GM12878 (cell line): ENCODE results near the gene PRMT7. TPM values are rescaled to one million over a fixed set of nuclear protein-coding genes. Genes with fewer than 3 reads are reported as not detected.

Experiments used
- ATAC-seq: fragments of 200-7000 bp; cut with Tn5 transposase; 3 replicates; pipeline ENCODE4 v1.9.1; 2020; ENCODE audit warnings: mild to moderate bottlenecking, moderate library complexity
- BruUV-seq: library from RNA; stranded (reverse); fragments of 400-500 nt; replicated peaks from 2 replicates; lab custom pipeline; 2021; lab: Mats Ljungman, UMichigan
- CTCF ChIA-PET: fragments of 300-600 bp; sonication (Branson Sonifier 250); formaldehyde crosslinking; extraction: SDS; loops from one replicate; lab custom pipeline; 2021; ENCODE audit warnings: inconsistent platforms; lab: Yijun Ruan, JAX
- POLR2A ChIA-PET: fragments of 350-600 bp; formaldehyde crosslinking; extraction: SDS; loops from one replicate; lab custom pipeline; 2021; ENCODE audit warnings: inconsistent platforms; lab: Charles Lee
- RAD21 ChIA-PET: fragments of 300-600 bp; sonication (Branson Sonifier 250); formaldehyde crosslinking; loops from one replicate; lab custom pipeline; 2023; ENCODE audit warnings: antibody characterized with exemption; ENCODE audit not compliant: unreplicated experiment; lab: Charles Lee
- SMC1A ChIA-PET: fragments of 300-600 bp; sonication (Branson Sonifier 250); formaldehyde crosslinking; loops from one replicate; lab custom pipeline; 2023; ENCODE audit not compliant: unreplicated experiment, uncharacterized antibody; lab: Charles Lee
- DNase-seq: peaks from one replicate; pipeline ENCODE4 v3.0.0-alpha.2; 2011; ENCODE audit warnings: low read depth, low spot score
- FAIRE-seq: peaks from 3 replicates; lab custom pipeline; 2011; peaks lifted over from hg19 to GRCh38; lab: Jason Lieb, UNC
- H2AFZ ChIP-seq: 2 replicates; pipeline ENCODE4 v1.6.0; 2011; ENCODE audit warnings: low read depth, low read length, control low read depth; ENCODE audit not compliant: control insufficient read depth
- H3K27ac ChIP-seq: 2 replicates; pipeline ENCODE4 v1.5.1; 2011; ENCODE audit warnings: control low read depth; ENCODE audit not compliant: control insufficient read depth, insufficient read depth
- H3K27me3 ChIP-seq, 2 experiments: replicated peaks in 1 of 2; 2 replicates each; pipeline versions ENCODE4 v1.6.0 to v1.6.1; 2011; ENCODE audit warnings: low read length in 1 of 2; ENCODE audit not compliant: control insufficient read depth in 2 of 2, insufficient read depth in 2 of 2
- H3K36me3 ChIP-seq, 2 experiments: 2 replicates each; pipeline ENCODE4 v1.5.1; 2011; ENCODE audit warnings: low read length in 1 of 2; ENCODE audit not compliant: control insufficient read depth in 2 of 2, insufficient read depth in 2 of 2
- H3K4me1 ChIP-seq: 2 replicates; pipeline ENCODE4 v1.6.1; 2011; ENCODE audit warnings: mild to moderate bottlenecking, low read length, moderate library complexity, mixed read lengths; ENCODE audit not compliant: control insufficient read depth, insufficient read depth
- H3K4me2 ChIP-seq: 2 replicates; pipeline ENCODE4 v1.6.0; 2011; ENCODE audit warnings: control low read depth; ENCODE audit not compliant: control insufficient read depth, insufficient read depth
- H3K4me3 ChIP-seq: fragments of 200-600 bp; sonication (generic); 2 replicates; pipeline ENCODE4 v1.5.1; 2016
- H3K79me2 ChIP-seq: 2 replicates; pipeline ENCODE4 v1.6.0; 2011; ENCODE audit warnings: low read length; ENCODE audit not compliant: control insufficient read depth, insufficient read depth
- H3K9ac ChIP-seq: 2 replicates; pipeline ENCODE4 v1.8.0; 2011; ENCODE audit warnings: low read length, control low read depth, mixed read lengths; ENCODE audit not compliant: control insufficient read depth, insufficient read depth
- H3K9me3 ChIP-seq: replicated peaks from 3 replicates; pipeline ENCODE4 v1.5.1; 2011; ENCODE audit warnings: mild to moderate bottlenecking, low read length; ENCODE audit not compliant: control insufficient read depth, insufficient read depth
- H4K20me1 ChIP-seq: 2 replicates; pipeline ENCODE4 v1.6.0; 2011; ENCODE audit not compliant: control insufficient read depth, insufficient read depth
- CREB1 ChIP-seq: IDR thresholded peaks from 2 replicates; pipeline ENCODE4 v1.6.1; 2012; ENCODE audit warnings: low read depth, mild to moderate bottlenecking, inconsistent platforms
- CREM ChIP-seq: IDR thresholded peaks from 2 replicates; pipeline ENCODE4 v1.6.1; 2014; ENCODE audit warnings: antibody characterized with exemption, low read depth
- HDAC2 ChIP-seq: fragments of 200-600 bp; sonication (generic); IDR thresholded peaks from 2 replicates; pipeline ENCODE4 v1.6.1; 2017
- IRF4 ChIP-seq: IDR thresholded peaks from 2 replicates; pipeline ENCODE4 v1.6.1; 2011; ENCODE audit warnings: low read depth, low read length
- KAT2A ChIP-seq: conservative IDR thresholded peaks from 2 replicates; pipeline ENCODE4 v1.6.1; 2011; ENCODE audit warnings: low read depth, low read length; ENCODE audit not compliant: control insufficient read depth
- MTA2 ChIP-seq: fragments of 450-650 bp; IDR thresholded peaks from 2 replicates; pipeline ENCODE4 v1.6.1; 2016; ENCODE audit warnings: low read depth, mild to moderate bottlenecking, moderate library complexity
- NFXL1 ChIP-seq: fragments of 450-650 bp; IDR thresholded peaks from 2 replicates; pipeline ENCODE4 v1.6.1; 2017; ENCODE audit warnings: antibody characterized with exemption, mild to moderate bottlenecking, borderline replicate concordance
- NFYB ChIP-seq: IDR thresholded peaks from 2 replicates; pipeline ENCODE4 v1.6.1; 2011; ENCODE audit warnings: low read depth, mild to moderate bottlenecking, low read length, improper control_type of control experiment, moderate library complexity; ENCODE audit not compliant: insufficient read depth
- NR2F1 ChIP-seq: fragments of 450-650 bp; conservative IDR thresholded peaks from 2 replicates; pipeline ENCODE4 v1.6.1; 2017; ENCODE audit warnings: mild to moderate bottlenecking
- RB1 ChIP-seq: fragments of 450-650 bp; formaldehyde crosslinking; IDR thresholded peaks from 2 replicates; pipeline ENCODE4 v1.6.1; 2017; ENCODE audit warnings: mild to moderate bottlenecking, borderline replicate concordance
- RBBP5 ChIP-seq: fragments of 200-600 bp; sonication (generic); conservative IDR thresholded peaks from 2 replicates; pipeline ENCODE4 v1.6.1; 2016
- ZBTB33 ChIP-seq: fragments of 450-650 bp; IDR thresholded peaks from 2 replicates; pipeline ENCODE4 v1.6.1; 2017; ENCODE audit warnings: mild to moderate bottlenecking
- ZZZ3 ChIP-seq: IDR thresholded peaks from 2 replicates; pipeline ENCODE4 v1.6.1; 2011; ENCODE audit warnings: low read depth; ENCODE audit not compliant: control insufficient read depth, insufficient read length
- WGBS: methylation state at CpG from one replicate; pipeline ENCODE4 v1.1.6; 2016; ENCODE audit warnings: low lambda C conversion rate; ENCODE audit not compliant: insufficient replicate concordance, insufficient coverage; ENCODE audit errors: missing lambda C conversion rate; 5-methylcytosine and 5-hydroxymethylcytosine counted together
- in situ Hi-C: fragments of 300-500 bp; cut with MboI; formaldehyde crosslinking; loops from 9 replicates; pipeline ENCODE4 v1.14.3; 2018; ENCODE audit warnings: mixed read lengths
- intact Hi-C: fragments of 100-400 bp; cut with micrococcal nuclease; formaldehyde crosslinking; loops from one replicate; pipeline ENCODE4 v1.14.2; 2022; ENCODE audit not compliant: unreplicated experiment
- polyA plus RNA-seq, 11 experiments: library from polyadenylated mRNA; depleted of rRNA in 4 of 11; unstranded in 6 of 11; stranded (reverse) in 5 of 11; fragments of >200 nt; fragmentation: Nextera tagmentation in 4 of 11; fragmentation: Illumina TruSeq in 1 of 11; extraction: Ambion mirVana in 4 of 11; extraction: Trizol in 1 of 11; gene quantifications; 1 replicate in 1 of 11; 2 replicates in 10 of 11; pipeline versions ENCODE4 v1.2.1 to v1.2.3, GENCODE V29; 2011 to 2016; ENCODE audit warnings: inconsistent platforms in 2 of 11, missing spikeins in 2 of 11, low read depth in 1 of 11
- total RNA-seq, 4 experiments: library from RNA; depleted of rRNA in 3 of 4; stranded (reverse); fragments of >200 nt in 3 of 4; fragmentation: Illumina TruSeq in 1 of 4; extraction: Trizol in 1 of 4; gene quantifications; 2 replicates each; pipeline versions ENCODE4 v1.2.1 to v1.2.3, GENCODE V29; 2013 to 2021

Gene PRMT7
- total and polyA plus RNA-seq, 10 of the 15 experiments (the other 5 are each of a cell fraction or from before 2014, with no cell fraction given) = 5.1 to 56.1 (median 42.0) TPM

DNA sequence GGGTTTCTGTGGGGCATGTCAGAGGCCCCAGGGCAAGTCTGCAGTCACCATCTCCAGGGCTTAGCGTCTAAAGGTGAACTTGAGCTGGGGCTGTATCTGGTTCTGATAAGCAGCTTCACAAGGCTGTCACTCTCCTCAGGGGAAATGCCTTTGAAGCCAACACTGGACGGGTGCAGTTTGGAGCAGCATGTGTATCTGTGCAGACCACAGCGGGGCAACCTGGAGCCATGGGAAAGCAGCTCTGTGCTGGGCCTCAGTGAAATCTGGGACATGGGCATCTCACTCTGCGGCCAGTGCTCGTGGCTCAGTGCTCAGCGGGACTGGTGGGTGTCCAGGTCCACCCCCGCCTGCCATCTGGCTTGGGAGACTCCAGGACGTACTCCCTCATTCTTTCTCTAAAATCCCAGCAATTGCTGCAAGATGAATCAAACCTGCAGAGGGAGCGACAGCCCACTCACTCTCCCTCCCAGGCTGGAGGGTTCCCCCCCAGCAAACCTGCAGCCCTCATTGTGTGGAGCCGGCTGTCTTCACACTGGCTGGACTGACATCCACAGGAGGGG lies 63.5 kb downstream of the PRMT7 start:
- CTCF ChIA-PET = interaction anchor here (0.7 to 9.1 kb wide), 5 partner anchors 9 to 95 kb away, joined by 3 to 77 read pairs (median 3); no protein-coding TSS in a partner anchor
- peaks cover 16% of the 10 kb centered on the region for H3K4me1 ChIP-seq
- no peaks in the 10 kb centered on the region; a peak in 2 of 4 replicates for H3K27me3 ChIP-seq
- SMC1A ChIA-PET = no interaction called here
- RAD21 ChIA-PET = no interaction called here
- DNase-seq = no peak
- H3K9ac ChIP-seq = no peak overlapping the region
- H3K36me3 ChIP-seq = no peaks in the 10 kb centered on the region
- no peaks in the 10 kb centered on the region for H3K9me3 ChIP-seq
- no peak overlapping the region for H3K27ac ChIP-seq
- no peak overlapping the region for H3K4me3 ChIP-seq
- H3K4me2 ChIP-seq = no peak overlapping the region
- no peak overlapping the region for H2AFZ ChIP-seq
- POLR2A ChIA-PET = no interaction called here
- in situ Hi-C loops = no loop called here
- no peak for ATAC-seq
- intact Hi-C loops = no loop called here
- H3K79me2 ChIP-seq = no peaks in the 10 kb centered on the region
- WGBS = 40% methylated on average over 10 of the region's 10 CpGs
- no peak for TF ChIP-seq ZBTB33
- TF ChIP-seq, all 136 proteins: peak for 0
- no peak for FAIRE-seq
- no TSS peak for BruUV-seq
- no peaks in the 10 kb centered on the region for H4K20me1 ChIP-seq

GRCh38 chr16:68374961-68375660 lies 64.3 kb downstream of the PRMT7 start:
- Histone ChIP-seq H3K9me3 (no peaks in the 10 kb centered on the region), H3K79me2 (no peaks in the 10 kb centered on the region), H3K27ac (no peak overlapping the region), H2AFZ (no peak overlapping the region), H3K27me3 (no peaks in the 10 kb centered on the region; a peak in 2 of 4 replicates), H3K4me1 (peaks cover 8% of the 10 kb centered on the region), H3K9ac (no peak overlapping the region), H4K20me1 (no peaks in the 10 kb centered on the region), H3K4me3 (no peak overlapping the region), H3K36me3 (no peaks in the 10 kb centered on the region), H3K4me2 (no peak overlapping the region)
- ChIA-PET SMC1A (interaction anchor here (0.7 kb wide), 1 partner anchor 10 kb away, joined by 3 read pairs; no protein-coding TSS in a partner anchor), CTCF (interaction anchor here (0.6 to 1.1 kb wide), 3 partner anchors 8 to 19 kb away, joined by 3 read pairs; no protein-coding TSS in a partner anchor), POLR2A (no interaction called here), RAD21 (no interaction called here)
- BruUV-seq = no TSS peak
- ATAC-seq = no peak
- intact Hi-C loops = no loop called here
- FAIRE-seq = no peak
- in situ Hi-C loops = no loop called here
- WGBS = 32% methylated on average over 9 of the region's 9 CpGs
- no peak for DNase-seq
- TF ChIP-seq CREM (no peak), NR2F1 (no peak), ZZZ3 (no peak), HDAC2 (no peak), RBBP5 (no peak), IRF4 (no peak), NFXL1 (no peak), CREB1 (no peak), RB1 (no peak), KAT2A (no peak), MTA2 (no peak), NFYB (no peak)
